Measurements from ENCODE around the gene HBP1. TPM values are rescaled to one million over a fixed set of nuclear protein-coding genes. Genes with fewer than 3 reads are reported as not detected.
A peak's percentile ranks its signal among the peaks of the same experiment; 100 is the strongest.

HBP1 gene
- total and polyA plus RNA-seq, 2 of the 13 experiments (the other 11 are each of a cell fraction or from before 2014, with no cell fraction given) = 22.9 to 44.1 TPM

DNA sequence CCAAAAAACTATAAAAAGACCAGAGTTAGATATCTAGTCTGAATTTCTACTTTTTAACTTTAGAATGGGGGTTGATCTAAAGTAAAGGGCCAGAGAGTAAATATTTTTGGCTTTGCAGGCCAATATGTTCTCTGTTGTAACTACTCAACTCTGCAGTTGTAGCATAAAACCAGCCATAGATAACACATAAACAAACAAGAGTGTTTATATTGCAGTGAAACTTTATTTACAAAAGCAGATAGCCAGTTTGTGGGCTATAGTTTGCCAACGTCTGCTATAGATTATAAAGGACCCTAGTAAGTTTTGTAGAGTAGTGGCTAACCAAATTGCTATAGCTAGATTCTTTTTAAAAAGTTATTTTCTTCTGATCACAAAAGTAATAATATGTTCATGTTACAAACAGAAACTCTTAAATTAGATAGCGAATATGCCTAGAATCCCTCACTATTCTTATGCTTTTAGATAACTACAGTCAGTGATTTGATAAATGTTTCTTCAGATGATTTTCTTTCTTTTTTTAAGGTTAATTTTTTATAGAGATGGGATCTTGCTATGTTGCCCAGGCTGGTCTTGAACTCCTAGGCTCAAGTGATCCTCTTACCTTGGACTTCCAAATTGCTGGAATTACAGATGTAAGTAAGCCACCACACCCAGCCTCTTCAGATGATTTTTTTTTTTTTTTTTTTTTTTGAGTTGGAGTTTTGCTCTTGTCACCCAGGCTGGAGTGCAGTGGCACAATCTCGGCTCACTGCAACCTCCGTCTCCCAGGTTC lies 23.6 kb upstream of the HBP1 start (continued):
- TF ChIP-seq IRX3 (CRISPR knock-in tag; IDR thresholded peaks at IDR 0.05; ENCODE audit: borderline replicate concordance, low read depth) (no peak), ZNF543 (CRISPR knock-in tag; IDR thresholded peaks at IDR 0.05) (no peak)

- ChIA-PET CTCF (ENCODE audit: low intra/inter-chr PET ratio, low total read pairs) (interaction anchor here (0.7 kb wide), 1 partner anchor 21 kb away, joined by 3 read pairs; the partner anchor contains the start of gene HBP1), POLR2A (interaction anchor here (1.8 kb wide), 1 partner anchor 20 kb away, joined by 15 read pairs; the partner anchor contains the start of gene HBP1)
- Histone ChIP-seq H3K9me3 (ENCODE audit: low read length) (no peaks in the 10 kb centered on the region), H2AFZ (ENCODE audit: low read length) (no peak overlapping the region), H3K27me3 (ENCODE audit: control insufficient read depth in 1 of 2, insufficient read depth in 2 of 2, low read length in 2 of 2) (no peaks in the 10 kb centered on the region), H3K4me2 (ENCODE audit: low read depth, low read length) (peak overlapping the region; percentile 64), H3K36me3 (replicated peaks in 1 of 2; ENCODE audit: control insufficient read depth in 1 of 2, insufficient read depth in 2 of 2, low read length in 2 of 2) (no peaks in the 10 kb centered on the region), H3K4me1 (ENCODE audit: insufficient read depth, low read length) (no peaks in the 10 kb centered on the region), H4K20me1 (ENCODE audit: insufficient read depth, low read length) (no peaks in the 10 kb centered on the region), H3K9ac (ENCODE audit: insufficient read depth, low read depth, low read length) (no peak overlapping the region), H3K79me2 (ENCODE audit: insufficient read depth, low read length) (no peaks in the 10 kb centered on the region), H3K27ac (ENCODE audit: extremely low read length, insufficient read depth, low read length) (no peak overlapping the region), H3K4me3 (replicated peaks in 1 of 3; ENCODE audit: insufficient read depth in 1 of 3, low read depth in 2 of 3, low read length in 3 of 3) (no peak overlapping the region)
- in situ Hi-C loops (cut with HindIII; ENCODE audit: extremely low pct_ligation_motif_present, low pct_unique_long_range_greater_than_20kb) = loop anchor here (5.0 kb wide), 2 partner anchors 200 to 355 kb away; no protein-coding TSS in a partner anchor
- WGBS (ENCODE audit: low lambda C conversion rate) = 0% methylated on average over 3 of the region's 3 CpGs
- FAIRE-seq (peak; percentile 76), ATAC-seq (peak; percentile 93), DNase-seq (ENCODE audit: low spot score) (peak; percentile 18)
- no TSS peak for BruUV-seq (replicated peaks)
- intact Hi-C loops (cut with micrococcal nuclease; ENCODE audit: unreplicated experiment) = loop anchor here (1.0 to 5.0 kb wide), 4 partner anchors 21 to 578 kb away; partner anchors contain the start of gene HBP1
- TF ChIP-seq NFE2L2 (IDR thresholded peaks at IDR 0.05; ENCODE audit: low read length) (peak; percentile 15; the same call in 1 of the 2 replicates), ZNF333 (CRISPR knock-in tag; IDR thresholded peaks at IDR 0.05; ENCODE audit: borderline replicate concordance) (no peak), SMC3 (IDR thresholded peaks at IDR 0.05; ENCODE audit: low read length) (peak; percentile 57), NFKB2 (CRISPR knock-in tag; IDR thresholded peaks at IDR 0.05; ENCODE audit: borderline replicate concordance) (no peak), RFXAP (CRISPR knock-in tag; IDR thresholded peaks at IDR 0.05; ENCODE audit: borderline replicate concordance) (no peak), ZNF740 (CRISPR knock-in tag; IDR thresholded peaks at IDR 0.05) (no peak), RAD21 (CRISPR knock-in tag; IDR thresholded peaks at IDR 0.05) (0 out of 2 replicates have a peak, but pooled peaks have one; percentile 20), STAG1 (CRISPR knock-in tag; IDR thresholded peaks at IDR 0.05) (peak; percentile 72), DNMT1 (CRISPR knock-in tag; IDR thresholded peaks at IDR 0.05) (no peak), PAWR (CRISPR knock-in tag; IDR thresholded peaks at IDR 0.05; ENCODE audit: borderline replicate concordance) (no peak)
- TF ChIP-seq, protein P1, sequence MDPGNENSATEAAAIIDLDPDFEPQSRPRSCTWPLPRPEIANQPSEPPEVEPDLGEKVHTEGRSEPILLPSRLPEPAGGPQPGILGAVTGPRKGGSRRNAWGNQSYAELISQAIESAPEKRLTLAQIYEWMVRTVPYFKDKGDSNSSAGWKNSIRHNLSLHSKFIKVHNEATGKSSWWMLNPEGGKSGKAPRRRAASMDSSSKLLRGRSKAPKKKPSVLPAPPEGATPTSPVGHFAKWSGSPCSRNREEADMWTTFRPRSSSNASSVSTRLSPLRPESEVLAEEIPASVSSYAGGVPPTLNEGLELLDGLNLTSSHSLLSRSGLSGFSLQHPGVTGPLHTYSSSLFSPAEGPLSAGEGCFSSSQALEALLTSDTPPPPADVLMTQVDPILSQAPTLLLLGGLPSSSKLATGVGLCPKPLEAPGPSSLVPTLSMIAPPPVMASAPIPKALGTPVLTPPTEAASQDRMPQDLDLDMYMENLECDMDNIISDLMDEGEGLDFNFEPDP (CRISPR knock-in tag; conservative IDR thresholded peaks at IDR 0.05) = no peak
- TF ChIP-seq, protein P2, sequence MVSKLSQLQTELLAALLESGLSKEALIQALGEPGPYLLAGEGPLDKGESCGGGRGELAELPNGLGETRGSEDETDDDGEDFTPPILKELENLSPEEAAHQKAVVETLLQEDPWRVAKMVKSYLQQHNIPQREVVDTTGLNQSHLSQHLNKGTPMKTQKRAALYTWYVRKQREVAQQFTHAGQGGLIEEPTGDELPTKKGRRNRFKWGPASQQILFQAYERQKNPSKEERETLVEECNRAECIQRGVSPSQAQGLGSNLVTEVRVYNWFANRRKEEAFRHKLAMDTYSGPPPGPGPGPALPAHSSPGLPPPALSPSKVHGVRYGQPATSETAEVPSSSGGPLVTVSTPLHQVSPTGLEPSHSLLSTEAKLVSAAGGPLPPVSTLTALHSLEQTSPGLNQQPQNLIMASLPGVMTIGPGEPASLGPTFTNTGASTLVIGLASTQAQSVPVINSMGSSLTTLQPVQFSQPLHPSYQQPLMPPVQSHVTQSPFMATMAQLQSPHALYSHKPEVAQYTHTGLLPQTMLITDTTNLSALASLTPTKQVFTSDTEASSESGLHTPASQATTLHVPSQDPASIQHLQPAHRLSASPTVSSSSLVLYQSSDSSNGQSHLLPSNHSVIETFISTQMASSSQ (IDR thresholded peaks at IDR 0.05; ENCODE audit: low read depth) = no peak
- TF ChIP-seq, protein P2 (CRISPR knock-in tag; IDR thresholded peaks at IDR 0.05; ENCODE audit: borderline replicate concordance) = no peak
These were observed 21.1 kb upstream of the HBP1 start for GRCh38 chr7:107147464-107148393.

Data from HepG2 (cell line).